Measurements from ENCODE around the gene RNU1-2. TPM values are rescaled to one million over a fixed set of nuclear protein-coding genes. Genes with fewer than 3 reads are reported as not detected.
"Not testable (repeated sequence)": the region's sequence is repeated elsewhere in the genome, so short reads cannot be mapped to it uniquely, and the experiment has no call there.

RNU1-2 gene
- total RNA-seq, 4 donors from 2014 or later, result under 0.01 TPM; not detected in 1

GRCh38 chr1:16913181-16913832, 17.5 kb downstream of the RNU1-2 start:
- Histone ChIP-seq H3K36me3 (no peaks in the 10 kb centered on the region), H3K27ac (peak overlapping the region in 3 of 4 donors; percentile 86 to 91 (median 90)), H3K4me1 (peaks cover 0 to 37% (median 7%) of the 10 kb centered on the region in 3 donors), H3K9me3 (no peaks in the 10 kb centered on the region), H3K27me3 (no peaks in the 10 kb centered on the region), H3K4me3 (peak overlapping the region; percentile 5 to 88)
- 53 to 61% methylated on average over 3 to 24 of the region's 36 CpGs for WGBS, 2 donors (ENCODE audit: low coverage in 1 of 2)
- ATAC-seq, result no peak
- TF ChIP-seq CTCF (IDR thresholded peaks at IDR 0.05) (peak in 1 of 4 experiments; percentile 29), POLR2AphosphoS5 (IDR thresholded peaks at IDR 0.05) (no peak)

- 0% methylated on average over 4 of the region's 109 CpGs; no CpG with 5 or more reads in 1 of the 2 donors for WGBS, 2 donors (ENCODE audit: low coverage in 1 of 2)
- Histone ChIP-seq H3K4me1 (peaks cover 0 to 37% (median 7%) of the 10 kb centered on the region in 3 donors), H3K27ac (peak overlapping the region; percentile 39 to 91 (median 88)), H3K4me3 (peak overlapping the region; percentile 74 to 88), H3K36me3 (peaks cover 0 to 3% of the 10 kb centered on the region in 2 donors), H3K9me3 (no peaks in the 10 kb centered on the region), H3K27me3 (no peaks in the 10 kb centered on the region)
- TF ChIP-seq POLR2AphosphoS5 (IDR thresholded peaks at IDR 0.05), result peak; percentile 61
- TF ChIP-seq CTCF (IDR thresholded peaks at IDR 0.05), result peak in 3 of 4 experiments; percentile 19 to 39 (median 32)
- peak; percentile 88 to 89 for TF ChIP-seq POLR2A (IDR thresholded peaks at IDR 0.05)
- TF ChIP-seq EP300 (IDR thresholded peaks at IDR 0.05), result no peak
- ATAC-seq, result peak; percentile 98
Observed at GRCh38 chr1:16913833-16914662, 18.3 kb downstream of the RNU1-2 start.

GRCh38 chr1:16914928-16915626, 19.3 kb downstream of the RNU1-2 start:
- Histone ChIP-seq H3K27ac (peak overlapping the region in 2 of 4 donors; percentile 90 to 91), H3K4me3 (peak overlapping the region in 1 of 2 donors; percentile 88), H3K4me1 (peaks cover 0 to 37% (median 7%) of the 10 kb centered on the region in 3 donors)
- ATAC-seq, H3K27me3 ChIP-seq, H3K36me3 ChIP-seq, H3K9me3 ChIP-seq: not testable (repeated sequence)
- WGBS, 2 donors (ENCODE audit: low coverage in 1 of 2), result 38 to 42% methylated on average over 11 to 15 of the region's 15 CpGs

GRCh38 chr1:16915627-16915973, 19.8 kb downstream of the RNU1-2 start:
- 50 to 64% methylated on average over 4 of the region's 4 CpGs for WGBS, 2 donors (ENCODE audit: low coverage in 1 of 2)
- no peak overlapping the region for H3K4me3 ChIP-seq
- H3K36me3 ChIP-seq, result peaks cover 0 to 5% of the 10 kb centered on the region in 2 donors
- H3K4me1 ChIP-seq, result peaks cover 0 to 37% (median 7%) of the 10 kb centered on the region in 3 donors
- no peak for ATAC-seq
- no peaks in the 10 kb centered on the region for H3K9me3 ChIP-seq
- TF ChIP-seq EP300 (IDR thresholded peaks at IDR 0.05) (no peak), POLR2A (IDR thresholded peaks at IDR 0.05) (no peak), POLR2AphosphoS5 (IDR thresholded peaks at IDR 0.05) (no peak), CTCF (IDR thresholded peaks at IDR 0.05) (no peak)
- peak overlapping the region in 1 of 4 donors; percentile 91 for H3K27ac ChIP-seq
- no peaks in the 10 kb centered on the region for H3K27me3 ChIP-seq

GRCh38 chr1:16916036-16916880, 20.5 kb downstream of the RNU1-2 start:
- not testable (repeated sequence) for H3K4me3 ChIP-seq, ATAC-seq, H3K27me3 ChIP-seq, H3K9me3 ChIP-seq, H3K27ac ChIP-seq, H3K36me3 ChIP-seq
- peaks cover 0 to 38% (median 7%) of the 10 kb centered on the region in 3 donors for H3K4me1 ChIP-seq
- 72 to 78% methylated on average over 6 to 10 of the region's 10 CpGs for WGBS, 2 donors (ENCODE audit: low coverage in 1 of 2)

Measured in gastroesophageal sphincter (tissue), 4 donors.